RWPE2 (cell line): ENCODE results near the gene TRIM29.

ENCODE experiments used
- ATAC-seq: fragments of 200-7000 bp; cut with Tn5 transposase; 3 replicates; pipeline ENCODE4 v1.9.1; 2021; ENCODE audit warnings: low read depth
- DNase-seq: peaks from one replicate; pipeline ENCODE4 v3.0.0-alpha.2; 2020; ENCODE audit warnings: low spot score
- H3K27ac ChIP-seq: fragments of 450-650 bp; 2 replicates; pipeline ENCODE4 v1.5.1; 2017; ENCODE audit warnings: mild to moderate bottlenecking; ENCODE audit not compliant: poor library complexity, severe bottlenecking
- H3K27me3 ChIP-seq: fragments of 250-450 bp; sonication (Bioruptor Pico); 2 replicates; pipeline ENCODE4 v1.5.1; 2021; ENCODE audit warnings: mild to moderate bottlenecking, moderate library complexity; ENCODE audit not compliant: insufficient read depth, poor library complexity, severe bottlenecking
- H3K36me3 ChIP-seq: fragments of 250-450 bp; sonication (Bioruptor Pico); 2 replicates; pipeline ENCODE4 v1.5.1; 2020; ENCODE audit warnings: low read depth, mild to moderate bottlenecking, moderate library complexity
- H3K4me1 ChIP-seq: fragments of 250-450 bp; sonication (Bioruptor Pico); 2 replicates; pipeline ENCODE4 v1.5.1; 2021; ENCODE audit warnings: mild to moderate bottlenecking, moderate library complexity; ENCODE audit not compliant: insufficient read depth, poor library complexity, severe bottlenecking
- H3K4me3 ChIP-seq: fragments of 250-450 bp; sonication (Bioruptor Pico); 2 replicates; pipeline ENCODE4 v1.5.1; 2021; ENCODE audit warnings: mild to moderate bottlenecking, moderate library complexity; ENCODE audit not compliant: severe bottlenecking
- H3K9me3 ChIP-seq: fragments of 250-450 bp; sonication (Bioruptor Pico); 2 replicates; pipeline ENCODE4 v1.5.1; 2021; ENCODE audit warnings: mild to moderate bottlenecking, moderate library complexity; ENCODE audit not compliant: severe bottlenecking
- CTCF ChIP-seq: fragments of 450-650 bp; IDR thresholded peaks from one replicate; pipeline ENCODE4 v1.5.1; 2017; ENCODE audit warnings: mild to moderate bottlenecking, moderate library complexity; ENCODE audit not compliant: poor library complexity, severe bottlenecking

The TRIM29 gene

GRCh38 chr11:120117991-120118390, 19.9 kb downstream of the TRIM29 start:
- Histone ChIP-seq H3K27me3 (no peaks in the 10 kb centered on the region), H3K4me1 (peaks cover 15% of the 10 kb centered on the region), H3K4me3 (no peak overlapping the region), H3K36me3 (peaks cover 97% of the 10 kb centered on the region), H3K9me3 (no peaks in the 10 kb centered on the region), H3K27ac (no peak overlapping the region)
- ATAC-seq (no peak), DNase-seq (no peak)
- no peak for TF ChIP-seq CTCF

- Histone ChIP-seq H3K27ac (no peak overlapping the region), H3K4me3 (no peak overlapping the region), H3K27me3 (no peaks in the 10 kb centered on the region), H3K4me1 (peaks cover 5% of the 10 kb centered on the region), H3K36me3 (peaks cover 98% of the 10 kb centered on the region), H3K9me3 (no peaks in the 10 kb centered on the region)
- no peak for TF ChIP-seq CTCF
- DNase-seq (no peak), ATAC-seq (no peak)
Measured at GRCh38 chr11:120116966-120117365, 20.9 kb downstream of the TRIM29 start.

GRCh38 chr11:120115272-120116000, 22.5 kb downstream of the TRIM29 start:
- no peak overlapping the region for H3K4me3 ChIP-seq
- H3K4me1 ChIP-seq = no peaks in the 10 kb centered on the region
- ATAC-seq (no peak), DNase-seq (no peak)
- H3K27ac ChIP-seq = no peak overlapping the region
- no peak for TF ChIP-seq CTCF
- no peaks in the 10 kb centered on the region for H3K27me3 ChIP-seq
- H3K36me3 ChIP-seq = peaks cover 93% of the 10 kb centered on the region
- no peaks in the 10 kb centered on the region for H3K9me3 ChIP-seq

- ATAC-seq (no peak), DNase-seq (no peak)
- no peaks in the 10 kb centered on the region for H3K27me3 ChIP-seq
Measured at GRCh38 chr11:120112174-120112796, 25.6 kb downstream of the TRIM29 start.

More at GRCh38 chr11:120112174-120112796, 25.6 kb downstream of the TRIM29 start:
- Histone ChIP-seq H3K27ac (no peak overlapping the region), H3K4me1 (no peaks in the 10 kb centered on the region), H3K9me3 (no peaks in the 10 kb centered on the region), H3K36me3 (peaks cover 62% of the 10 kb centered on the region), H3K4me3 (no peak overlapping the region)
- TF ChIP-seq CTCF = peak; percentile 16
